ENCODE measurements around the gene KCNS1. TPM values are rescaled to one million over a fixed set of nuclear protein-coding genes. Genes with fewer than 3 reads are reported as not detected.

Gene KCNS1
- total RNA-seq, 1 experiment from 2014 or later: not detected

DNA sequence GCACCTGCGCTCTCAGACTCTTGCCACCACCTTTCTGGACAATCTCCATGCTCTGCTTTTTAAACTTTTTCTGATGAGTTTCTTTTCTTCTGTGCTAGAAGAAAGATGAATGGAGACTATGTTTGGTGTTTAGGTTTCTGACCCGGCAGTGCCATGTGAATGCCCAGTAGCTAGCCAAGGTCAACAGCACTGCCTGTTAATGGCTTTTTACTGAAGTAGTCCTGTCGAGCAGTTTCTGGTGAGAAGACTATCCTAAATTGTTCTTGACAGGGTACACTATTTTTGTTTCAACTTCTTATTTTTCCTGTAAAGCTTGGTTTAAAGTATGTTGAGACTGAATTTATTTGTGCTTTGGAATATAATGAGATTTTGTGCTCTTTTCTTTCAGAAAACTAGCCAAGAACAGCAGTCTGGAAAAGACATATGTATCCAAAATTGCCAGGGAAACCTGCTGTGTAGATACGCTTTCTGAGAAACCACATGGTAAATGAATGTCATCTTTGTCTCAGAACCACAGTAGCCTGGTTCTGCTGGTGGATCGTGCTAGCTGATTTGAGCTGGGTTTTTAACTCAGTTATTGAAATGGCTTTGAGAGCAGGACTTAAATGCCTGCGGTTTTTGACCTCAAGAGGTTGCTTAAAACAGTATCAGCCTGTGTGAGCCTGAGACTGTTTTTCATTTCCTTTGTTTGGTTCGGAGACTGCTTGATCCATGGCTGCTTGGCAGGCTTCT lies 48.1 kb downstream of the KCNS1 start:
- Mint-ChIP-seq H3K4me1 (ENCODE audit: insufficient read depth, unreplicated experiment) (no peaks in the 10 kb centered on the region), H3K27ac (ENCODE audit: low read depth, unreplicated experiment) (no peak overlapping the region), H3K27me3 (ENCODE audit: insufficient read depth, unreplicated experiment) (no peaks in the 10 kb centered on the region), H3K36me3 (ENCODE audit: insufficient read depth, unreplicated experiment) (peaks cover 18% of the 10 kb centered on the region), H3K4me3 (ENCODE audit: unreplicated experiment) (no peak overlapping the region), H3K9me3 (ENCODE audit: unreplicated experiment) (no peaks in the 10 kb centered on the region)
- CTCF ChIA-PET: interaction anchor here (0.8 to 8.3 kb wide), 8 partner anchors 10 to 259 kb away, joined by 3 to 96 read pairs (median 6); no protein-coding TSS in a partner anchor
- DNase-seq (ENCODE audit: unreplicated experiment): no peak
- intact Hi-C loops (cut with micrococcal nuclease): no loop called here
- TF ChIP-seq CTCF (IDR thresholded peaks at IDR 0.05; ENCODE audit: unreplicated experiment): no peak
- POLR2A ChIA-PET: interaction anchor here (0.7 to 5.0 kb wide), 6 partner anchors 8 to 43 kb away, joined by 3 to 22 read pairs (median 5); no protein-coding TSS in a partner anchor
- BruUV-seq (replicated peaks): no TSS peak

DNA sequence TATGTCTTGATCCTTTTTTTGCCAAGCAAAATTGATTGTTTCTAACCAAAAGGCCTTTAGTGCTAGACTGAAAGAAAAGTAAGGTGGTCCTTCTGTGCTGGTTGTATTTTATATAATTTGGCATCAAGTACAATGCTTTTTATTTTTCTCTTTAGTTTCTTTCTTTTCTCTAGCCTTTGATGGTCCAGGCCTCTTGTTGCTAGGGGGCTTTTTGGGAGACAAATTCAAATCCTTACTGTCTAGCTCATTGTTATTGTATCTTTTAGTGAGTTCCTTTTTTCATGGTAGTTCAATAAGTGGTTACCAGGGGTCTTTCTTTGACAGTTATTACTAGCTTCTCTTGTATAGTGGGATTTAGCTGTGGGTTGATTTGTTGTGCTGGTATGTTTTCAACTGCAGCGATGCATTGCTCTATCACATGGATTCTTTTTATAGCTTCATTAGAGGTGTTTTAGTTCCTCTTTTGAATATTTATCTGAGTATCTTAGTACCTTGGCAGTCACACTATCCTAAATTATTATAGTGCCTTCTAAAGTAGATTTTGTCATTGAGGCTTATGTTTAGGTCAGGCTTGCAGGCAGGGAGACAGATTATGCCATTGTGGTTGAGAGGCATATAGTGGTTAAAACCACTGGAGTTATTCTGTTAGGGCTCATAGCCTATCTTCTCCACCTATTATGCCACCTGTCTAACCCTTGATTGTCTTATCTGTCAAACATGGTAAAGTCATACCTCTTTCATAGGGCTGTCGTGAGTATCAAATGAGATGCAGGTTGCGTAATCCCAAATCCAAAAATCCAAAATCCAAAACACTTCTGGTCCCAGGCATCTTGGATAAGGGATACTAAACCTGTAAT lies 49.5 kb downstream of the KCNS1 start:
- no peak overlapping the region for H3K27ac Mint-ChIP-seq (ENCODE audit: low read depth, unreplicated experiment)
- no TSS peak for BruUV-seq (replicated peaks)
- no peak overlapping the region for H3K4me3 Mint-ChIP-seq (ENCODE audit: unreplicated experiment)
- no peaks in the 10 kb centered on the region for H3K9me3 Mint-ChIP-seq (ENCODE audit: unreplicated experiment)
- TF ChIP-seq CTCF (IDR thresholded peaks at IDR 0.05; ENCODE audit: unreplicated experiment): no peak
- no peaks in the 10 kb centered on the region for H3K4me1 Mint-ChIP-seq (ENCODE audit: insufficient read depth, unreplicated experiment)
- ChIA-PET POLR2A (interaction anchor here (0.6 to 5.0 kb wide), 9 partner anchors 9 to 44 kb away, joined by 3 to 22 read pairs (median 4); no protein-coding TSS in a partner anchor), CTCF (interaction anchor here (0.9 to 8.3 kb wide), 9 partner anchors 8 to 720 kb away, joined by 3 to 96 read pairs (median 6); no protein-coding TSS in a partner anchor)
- peaks cover 25% of the 10 kb centered on the region for H3K36me3 Mint-ChIP-seq (ENCODE audit: insufficient read depth, unreplicated experiment)
- no peak for DNase-seq (ENCODE audit: unreplicated experiment)
- intact Hi-C loops (cut with micrococcal nuclease): no loop called here
- no peaks in the 10 kb centered on the region for H3K27me3 Mint-ChIP-seq (ENCODE audit: insufficient read depth, unreplicated experiment)

DNA sequence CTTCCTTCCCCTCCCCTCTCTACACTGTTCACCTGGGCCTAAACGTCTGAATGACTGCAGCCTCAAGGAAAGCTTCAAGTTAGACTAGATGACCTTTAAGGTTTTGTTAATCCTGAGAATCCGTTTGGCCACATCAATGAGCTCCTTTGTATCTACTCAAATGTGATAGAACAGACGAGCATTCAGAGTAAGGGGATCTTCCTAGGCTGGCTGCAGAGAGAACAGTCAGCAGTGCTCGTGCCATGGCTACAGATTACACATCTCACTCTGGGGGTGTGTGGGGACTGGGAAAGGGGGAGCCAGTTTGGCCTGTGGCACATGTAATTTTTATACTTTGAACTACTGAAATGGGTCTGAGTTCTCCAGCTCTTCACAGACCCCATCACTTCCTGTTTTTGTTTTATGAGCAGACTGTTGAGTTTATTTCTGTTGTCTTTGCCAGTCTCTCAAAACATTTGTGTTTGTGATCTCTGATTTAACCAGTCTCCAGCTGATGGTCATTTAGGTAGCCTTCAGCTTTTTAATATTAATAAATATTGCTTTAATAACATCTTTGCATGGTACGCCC lies 50.9 kb downstream of the KCNS1 start:
- no TSS peak for BruUV-seq (replicated peaks)
- Mint-ChIP-seq H3K27ac (ENCODE audit: low read depth, unreplicated experiment) (peak overlapping the region; percentile 7), H3K27me3 (ENCODE audit: insufficient read depth, unreplicated experiment) (no peaks in the 10 kb centered on the region), H3K9me3 (ENCODE audit: unreplicated experiment) (no peaks in the 10 kb centered on the region), H3K4me3 (ENCODE audit: unreplicated experiment) (no peak overlapping the region), H3K36me3 (ENCODE audit: insufficient read depth, unreplicated experiment) (peaks cover 19% of the 10 kb centered on the region), H3K4me1 (ENCODE audit: insufficient read depth, unreplicated experiment) (peaks cover 3% of the 10 kb centered on the region)
- CTCF ChIA-PET: interaction anchor here (0.6 to 8.3 kb wide), 16 partner anchors 7 to 1108 kb away, joined by 3 to 96 read pairs (median 4); no protein-coding TSS in a partner anchor
- intact Hi-C loops (cut with micrococcal nuclease): loop anchor here (10.0 kb wide), 1 partner anchor 385 kb away; no protein-coding TSS in a partner anchor
- POLR2A ChIA-PET: interaction anchor here (0.6 to 5.0 kb wide), 13 partner anchors 9 to 205 kb away, joined by 3 to 22 read pairs (median 4); no protein-coding TSS in a partner anchor
- no peak for TF ChIP-seq CTCF (IDR thresholded peaks at IDR 0.05; ENCODE audit: unreplicated experiment)
- no peak for DNase-seq (ENCODE audit: unreplicated experiment)
